GM10847 (cell line): ENCODE measurements around the gene ERG.

Experiments
- POLR2A ChIP-seq: IDR thresholded peaks from 2 replicates; pipeline ENCODE4 v1.6.1; 2011; ENCODE audit not compliant: insufficient read length; ENCODE audit errors: extremely low read depth

Gene ERG

GRCh38 chr21:38384238-38384560 lies 114.1 kb downstream of the ERG start:
- no peak for TF ChIP-seq POLR2A

GRCh38 chr21:38383411-38384237 lies 114.7 kb downstream of the ERG start:
- no peak for TF ChIP-seq POLR2A

- no peak for TF ChIP-seq POLR2A
Measured at GRCh38 chr21:38380481-38381137, 117.7 kb downstream of the ERG start.

GRCh38 chr21:38379147-38379546 lies 119.1 kb downstream of the ERG start:
- no peak for TF ChIP-seq POLR2A

GRCh38 chr21:38377165-38378088 lies 120.8 kb downstream of the ERG start:
- no peak for TF ChIP-seq POLR2A

GRCh38 chr21:38376693-38377092 lies 121.6 kb downstream of the ERG start:
- no peak for TF ChIP-seq POLR2A

- no peak for TF ChIP-seq POLR2A
Measured at GRCh38 chr21:38376235-38376634, 122.0 kb downstream of the ERG start.

GRCh38 chr21:38367646-38368045 lies 130.6 kb downstream of the ERG start:
- no peak for TF ChIP-seq POLR2A

- TF ChIP-seq POLR2A: no peak
Measured at GRCh38 chr21:38365521-38365920, 132.8 kb downstream of the ERG start.

- TF ChIP-seq POLR2A: no peak
Measured at GRCh38 chr21:38363693-38364092, 134.6 kb downstream of the ERG start.

- TF ChIP-seq POLR2A: no peak
Measured at GRCh38 chr21:38361324-38361723, 137.0 kb downstream of the ERG start.

GRCh38 chr21:38359835-38360234 lies 138.4 kb downstream of the ERG start:
- TF ChIP-seq POLR2A: no peak

GRCh38 chr21:38359090-38359489 lies 139.2 kb downstream of the ERG start:
- TF ChIP-seq POLR2A: no peak

GRCh38 chr21:38358666-38359065 lies 139.6 kb downstream of the ERG start:
- TF ChIP-seq POLR2A: no peak

- TF ChIP-seq POLR2A: no peak
Measured at GRCh38 chr21:38358098-38358497, 140.2 kb downstream of the ERG start.
